GM18909 (cell line): ENCODE results near the gene IGFL4.

ENCODE experiments used
- ATAC-seq: cut with Tn5 transposase; IDR thresholded peaks from one replicate; pipeline ENCODE4 v1.9.1; 2021; ENCODE audit warnings: mild to moderate bottlenecking; ENCODE audit not compliant: unreplicated experiment, poor library complexity

The IGFL4 gene

GRCh38 chr19:46022431-46023310 lies 18.1 kb downstream of the IGFL4 start, which contains the start of gene PGLYRP1:
PGLYRP1 (minus strand) TSS chr19:46023053; CDS start chr19:46023021, 32 bp downstream.
- ATAC-seq: no peak

- ATAC-seq: no peak
Measured at GRCh38 chr19:46022061-46022430, 18.8 kb downstream of the IGFL4 start.

GRCh38 chr19:46021531-46022041 lies 19.2 kb downstream of the IGFL4 start:
- ATAC-seq: no peak

GRCh38 chr19:46020819-46021125 lies 20.0 kb downstream of the IGFL4 start:
- ATAC-seq: no peak

GRCh38 chr19:46019270-46019669 lies 21.5 kb downstream of the IGFL4 start:
- ATAC-seq: no peak

GRCh38 chr19:46018729-46019251 lies 22.0 kb downstream of the IGFL4 start:
- no peak for ATAC-seq

- ATAC-seq: no peak
Measured at GRCh38 chr19:46017874-46018675, 22.7 kb downstream of the IGFL4 start.

- ATAC-seq: peak; percentile 15
Measured at GRCh38 chr19:46017095-46017429, 23.7 kb downstream of the IGFL4 start.

- peak; percentile 64 for ATAC-seq
Measured at GRCh38 chr19:46016426-46017094, 24.2 kb downstream of the IGFL4 start.

- peak; percentile 25 for ATAC-seq
Measured at GRCh38 chr19:46015687-46016425, 24.9 kb downstream of the IGFL4 start.

GRCh38 chr19:46014941-46015686 lies 25.7 kb downstream of the IGFL4 start:
- no peak for ATAC-seq

GRCh38 chr19:46014534-46014933 lies 26.3 kb downstream of the IGFL4 start:
- ATAC-seq: no peak

- no peak for ATAC-seq
Measured at GRCh38 chr19:46009530-46010510, 31.0 kb downstream of the IGFL4 start.

- no peak for ATAC-seq
Measured at GRCh38 chr19:46006411-46006810, 34.4 kb downstream of the IGFL4 start.

GRCh38 chr19:46002678-46003275 lies 38.0 kb downstream of the IGFL4 start:
- no peak for ATAC-seq

- ATAC-seq: peak; percentile 38
Measured at GRCh38 chr19:46000491-46001246, 40.1 kb downstream of the IGFL4 start.

- no peak for ATAC-seq
Measured at GRCh38 chr19:45999653-46000121, 41.1 kb downstream of the IGFL4 start.
